Measurements from ENCODE around the gene L3MBTL4. TPM values are rescaled to one million over a fixed set of nuclear protein-coding genes. Genes with fewer than 3 reads are reported as not detected.
"Not testable (repeated sequence)": the region's sequence is repeated elsewhere in the genome, so short reads cannot be mapped to it uniquely, and the experiment has no call there.

L3MBTL4 gene
- total RNA-seq, 1 donor from 2014 or later = 0.34 TPM

DNA sequence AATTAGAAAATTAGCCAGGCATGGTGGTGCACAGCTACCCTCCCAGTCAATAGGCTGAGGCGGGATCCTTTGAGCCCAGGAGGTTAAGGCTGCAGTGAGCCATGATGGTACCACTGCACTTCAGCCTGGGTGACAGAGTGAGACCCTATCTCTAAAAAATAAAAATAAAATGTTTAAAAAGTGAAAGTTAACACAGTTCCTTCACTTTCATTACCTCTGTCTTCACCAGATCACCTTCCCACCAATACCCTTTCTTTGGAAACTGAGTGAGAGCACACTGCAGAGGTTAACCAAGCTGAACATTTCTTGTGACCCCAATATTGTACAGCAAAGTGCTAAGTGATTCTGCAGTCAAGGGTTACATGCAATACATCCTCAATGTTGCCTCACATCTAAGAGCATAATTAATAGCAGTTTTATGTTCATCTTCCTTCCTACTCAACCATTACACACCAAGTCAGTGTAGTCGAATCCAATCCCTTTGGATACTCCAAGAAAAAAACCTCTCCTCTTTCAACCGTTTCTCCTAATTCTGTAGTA is 1.7 kb downstream of the L3MBTL4 start:
- no peaks in the 10 kb centered on the region for H3K4me1 ChIP-seq
- H3K79me2 ChIP-seq (ENCODE audit: low read depth) = no peaks in the 10 kb centered on the region
- no peak overlapping the region for H3K27ac Mint-ChIP-seq
- no peak overlapping the region for H3K4me3 ChIP-seq
- no peak overlapping the region for H2AFZ ChIP-seq (replicated peaks)
- TF ChIP-seq EZH2 (IDR thresholded peaks at IDR 0.05) (no peak), EZH2phosphoT487 (IDR thresholded peaks at IDR 0.05) (no peak)
- TF ChIP-seq, protein P1, sequence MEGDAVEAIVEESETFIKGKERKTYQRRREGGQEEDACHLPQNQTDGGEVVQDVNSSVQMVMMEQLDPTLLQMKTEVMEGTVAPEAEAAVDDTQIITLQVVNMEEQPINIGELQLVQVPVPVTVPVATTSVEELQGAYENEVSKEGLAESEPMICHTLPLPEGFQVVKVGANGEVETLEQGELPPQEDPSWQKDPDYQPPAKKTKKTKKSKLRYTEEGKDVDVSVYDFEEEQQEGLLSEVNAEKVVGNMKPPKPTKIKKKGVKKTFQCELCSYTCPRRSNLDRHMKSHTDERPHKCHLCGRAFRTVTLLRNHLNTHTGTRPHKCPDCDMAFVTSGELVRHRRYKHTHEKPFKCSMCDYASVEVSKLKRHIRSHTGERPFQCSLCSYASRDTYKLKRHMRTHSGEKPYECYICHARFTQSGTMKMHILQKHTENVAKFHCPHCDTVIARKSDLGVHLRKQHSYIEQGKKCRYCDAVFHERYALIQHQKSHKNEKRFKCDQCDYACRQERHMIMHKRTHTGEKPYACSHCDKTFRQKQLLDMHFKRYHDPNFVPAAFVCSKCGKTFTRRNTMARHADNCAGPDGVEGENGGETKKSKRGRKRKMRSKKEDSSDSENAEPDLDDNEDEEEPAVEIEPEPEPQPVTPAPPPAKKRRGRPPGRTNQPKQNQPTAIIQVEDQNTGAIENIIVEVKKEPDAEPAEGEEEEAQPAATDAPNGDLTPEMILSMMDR (IDR thresholded peaks at IDR 0.05) = no peak
- H3K9me3 Mint-ChIP-seq = peaks cover 2% of the 10 kb centered on the region
- DNase-seq (ENCODE audit: low spot score) = no peak
- H3K4me1 Mint-ChIP-seq = peaks cover 4% of the 10 kb centered on the region
- H3K27me3 Mint-ChIP-seq (ENCODE audit: insufficient read depth, low read depth) = peaks cover 29% of the 10 kb centered on the region
- H3K27ac ChIP-seq = no peak overlapping the region
- peak overlapping the region; percentile 81 for H3K4me3 Mint-ChIP-seq
- H3K4me2 ChIP-seq = no peak overlapping the region
- peaks cover 5% of the 10 kb centered on the region for H3F3A ChIP-seq (ENCODE audit: low read depth)
- H3K36me3 ChIP-seq = no peaks in the 10 kb centered on the region
- no peaks in the 10 kb centered on the region for H3K36me3 Mint-ChIP-seq
- no peak overlapping the region for H3K9ac ChIP-seq
- peaks cover 64% of the 10 kb centered on the region for H3K27me3 ChIP-seq
- no peaks in the 10 kb centered on the region for H4K20me1 ChIP-seq (ENCODE audit: low read depth)
- H3K9me3 ChIP-seq (ENCODE audit: low read depth) = no peaks in the 10 kb centered on the region

DNA sequence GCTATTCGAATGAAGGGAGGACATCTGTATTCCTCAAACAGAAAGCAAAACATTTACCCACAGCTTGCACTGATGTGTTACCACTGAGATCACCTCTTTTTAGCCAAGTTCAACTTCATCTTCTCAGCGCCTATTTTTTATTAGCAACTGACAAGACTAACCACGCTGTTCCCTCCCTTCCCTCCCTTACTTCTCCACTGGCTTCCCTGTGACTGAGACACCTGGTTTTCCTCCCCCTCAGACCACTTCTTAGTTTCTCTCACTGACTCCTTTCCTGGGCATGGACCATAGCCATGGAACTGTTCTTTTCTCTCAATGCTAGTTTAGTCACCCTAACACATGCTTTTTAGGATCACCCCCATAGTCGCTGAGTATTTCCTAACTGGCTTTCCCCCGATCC is 3.3 kb downstream of the L3MBTL4 start:
- Mint-ChIP-seq H3K27me3 (ENCODE audit: insufficient read depth, low read depth) (peaks cover 29% of the 10 kb centered on the region), H3K36me3 (no peaks in the 10 kb centered on the region), H3K9me3 (peaks cover 2% of the 10 kb centered on the region), H3K27ac (no peak overlapping the region), H3K4me1 (peaks cover 4% of the 10 kb centered on the region), H3K4me3 (no peak overlapping the region)
- Histone ChIP-seq H2AFZ (replicated peaks) (no peak overlapping the region), H3F3A (ENCODE audit: low read depth) (peaks cover 5% of the 10 kb centered on the region), H4K20me1 (ENCODE audit: low read depth) (no peaks in the 10 kb centered on the region), H3K4me3 (no peak overlapping the region), H3K4me2 (no peak overlapping the region), H3K9me3 (ENCODE audit: low read depth) (no peaks in the 10 kb centered on the region), H3K27ac (no peak overlapping the region), H3K36me3 (no peaks in the 10 kb centered on the region), H3K79me2 (ENCODE audit: low read depth) (no peaks in the 10 kb centered on the region), H3K4me1 (no peaks in the 10 kb centered on the region), H3K27me3 (peaks cover 56% of the 10 kb centered on the region), H3K9ac (no peak overlapping the region)
- TF ChIP-seq, protein P1 (IDR thresholded peaks at IDR 0.05) = no peak
- no peak for TF ChIP-seq EZH2 (IDR thresholded peaks at IDR 0.05)
- TF ChIP-seq EZH2phosphoT487 (IDR thresholded peaks at IDR 0.05) = no peak
- DNase-seq (ENCODE audit: low spot score) = no peak

DNA sequence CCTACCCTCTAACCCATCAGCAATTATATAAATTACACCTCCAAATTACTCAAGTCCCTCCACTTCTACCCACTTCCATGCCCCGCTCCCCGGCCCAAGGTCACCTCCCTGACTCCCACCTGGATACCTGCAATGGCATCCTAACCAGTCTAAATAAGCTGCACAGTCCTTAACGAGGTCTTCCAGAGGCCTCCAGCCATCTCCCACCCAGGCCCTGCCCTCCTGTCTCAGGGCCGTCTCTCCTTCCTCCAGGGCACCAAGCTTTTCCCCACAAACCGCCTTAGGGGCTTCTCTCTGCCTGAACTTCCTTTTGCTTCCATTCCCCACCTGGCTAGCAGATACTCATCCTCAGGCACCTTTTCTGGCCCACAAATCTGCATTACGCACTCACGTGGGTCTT is 4.8 kb downstream of the L3MBTL4 start:
- Histone ChIP-seq H3F3A (ENCODE audit: low read depth) (peaks cover under 1% of the 10 kb centered on the region), H3K36me3 (no peaks in the 10 kb centered on the region), H3K27me3 (peaks cover 41% of the 10 kb centered on the region), H4K20me1 (ENCODE audit: low read depth) (no peaks in the 10 kb centered on the region), H3K27ac (no peak overlapping the region), H2AFZ (replicated peaks) (no peak overlapping the region), H3K79me2 (ENCODE audit: low read depth) (no peaks in the 10 kb centered on the region), H3K9ac (no peak overlapping the region), H3K4me1 (no peaks in the 10 kb centered on the region), H3K4me2 (no peak overlapping the region), H3K9me3 (ENCODE audit: low read depth) (no peaks in the 10 kb centered on the region), H3K4me3 (no peak overlapping the region)
- H3K27ac Mint-ChIP-seq = no peak overlapping the region
- TF ChIP-seq, protein P1 (IDR thresholded peaks at IDR 0.05) = no peak
- TF ChIP-seq EZH2 (IDR thresholded peaks at IDR 0.05) (no peak), EZH2phosphoT487 (IDR thresholded peaks at IDR 0.05) (no peak)
- H3K9me3 Mint-ChIP-seq = peaks cover 2% of the 10 kb centered on the region
- H3K27me3 Mint-ChIP-seq (ENCODE audit: insufficient read depth, low read depth) = peaks cover 18% of the 10 kb centered on the region
- H3K36me3 Mint-ChIP-seq = no peaks in the 10 kb centered on the region
- peaks cover under 1% of the 10 kb centered on the region for H3K4me1 Mint-ChIP-seq
- no peak overlapping the region for H3K4me3 Mint-ChIP-seq
- DNase-seq (ENCODE audit: low spot score) = no peak

DNA sequence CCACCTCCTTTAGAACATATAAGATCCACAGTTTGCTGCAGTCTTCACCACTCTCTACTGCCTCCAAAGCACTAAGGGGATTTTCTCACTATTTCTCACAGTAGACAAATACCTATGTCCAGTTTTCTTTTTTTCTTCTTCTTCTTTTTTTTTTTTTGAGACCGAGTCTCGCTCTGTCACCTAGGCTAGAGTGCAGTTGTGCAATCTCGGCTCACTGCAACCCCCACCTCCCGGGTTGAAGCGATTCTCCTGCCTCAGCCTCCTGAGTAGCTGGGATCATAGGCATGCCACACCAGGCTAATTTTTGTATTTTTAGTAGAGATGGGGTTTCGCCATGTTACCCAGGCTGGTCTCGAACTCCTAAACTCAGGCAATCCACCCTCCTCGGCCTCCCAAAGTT is 6.2 kb downstream of the L3MBTL4 start:
- DNase-seq (ENCODE audit: low spot score); H3K27ac Mint-ChIP-seq; H3K4me3 ChIP-seq; H3K9ac ChIP-seq; H3K36me3 Mint-ChIP-seq; H3K79me2 ChIP-seq (ENCODE audit: low read depth); H3K4me1 Mint-ChIP-seq; H3K36me3 ChIP-seq; H2AFZ ChIP-seq (replicated peaks); H3K4me1 ChIP-seq; H3K4me2 ChIP-seq; H3K27ac ChIP-seq; H4K20me1 ChIP-seq (ENCODE audit: low read depth); H3K9me3 ChIP-seq (ENCODE audit: low read depth); H3K9me3 Mint-ChIP-seq; H3K4me3 Mint-ChIP-seq; H3F3A ChIP-seq (ENCODE audit: low read depth): not testable (repeated sequence)
- peaks cover 17% of the 10 kb centered on the region for H3K27me3 Mint-ChIP-seq (ENCODE audit: insufficient read depth, low read depth)
- H3K27me3 ChIP-seq = peaks cover 27% of the 10 kb centered on the region

All from neural progenitor cell (in vitro differentiated cells).